ENCODE measurements around the gene CAPSL. TPM values are rescaled to one million over a fixed set of nuclear protein-coding genes. Genes with fewer than 3 reads are reported as not detected.

CAPSL gene
- total and polyA plus RNA-seq, 2 experiments from 2014 or later = 0.66 TPM; not detected in 1

DNA sequence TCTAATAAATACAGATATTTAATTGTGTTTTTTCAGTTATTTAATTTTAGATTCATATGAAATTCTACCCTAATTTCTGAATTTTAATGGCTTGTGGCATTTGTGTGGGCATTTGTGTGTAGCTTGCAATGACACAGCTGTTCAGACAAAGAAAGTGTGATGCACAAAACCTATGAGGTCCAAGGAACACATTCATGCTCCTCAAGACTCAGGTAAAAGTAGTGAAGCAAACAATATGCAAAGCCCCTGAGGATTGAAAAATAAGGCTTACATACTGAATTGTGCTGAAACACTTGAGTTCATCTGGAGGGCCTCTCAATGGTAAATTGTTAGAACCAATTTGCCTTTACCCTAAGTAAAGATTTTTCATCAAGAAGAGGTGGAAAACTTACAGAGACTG lies 53.6 kb downstream of the CAPSL start:
- H3K9me3 ChIP-seq (ENCODE audit: low read depth) = no peaks in the 10 kb centered on the region
- TF ChIP-seq EZH2phosphoT487 (IDR thresholded peaks at IDR 0.05; ENCODE audit: low read depth, severe bottlenecking, unreplicated experiment) = no peak
- TF ChIP-seq, protein P1, sequence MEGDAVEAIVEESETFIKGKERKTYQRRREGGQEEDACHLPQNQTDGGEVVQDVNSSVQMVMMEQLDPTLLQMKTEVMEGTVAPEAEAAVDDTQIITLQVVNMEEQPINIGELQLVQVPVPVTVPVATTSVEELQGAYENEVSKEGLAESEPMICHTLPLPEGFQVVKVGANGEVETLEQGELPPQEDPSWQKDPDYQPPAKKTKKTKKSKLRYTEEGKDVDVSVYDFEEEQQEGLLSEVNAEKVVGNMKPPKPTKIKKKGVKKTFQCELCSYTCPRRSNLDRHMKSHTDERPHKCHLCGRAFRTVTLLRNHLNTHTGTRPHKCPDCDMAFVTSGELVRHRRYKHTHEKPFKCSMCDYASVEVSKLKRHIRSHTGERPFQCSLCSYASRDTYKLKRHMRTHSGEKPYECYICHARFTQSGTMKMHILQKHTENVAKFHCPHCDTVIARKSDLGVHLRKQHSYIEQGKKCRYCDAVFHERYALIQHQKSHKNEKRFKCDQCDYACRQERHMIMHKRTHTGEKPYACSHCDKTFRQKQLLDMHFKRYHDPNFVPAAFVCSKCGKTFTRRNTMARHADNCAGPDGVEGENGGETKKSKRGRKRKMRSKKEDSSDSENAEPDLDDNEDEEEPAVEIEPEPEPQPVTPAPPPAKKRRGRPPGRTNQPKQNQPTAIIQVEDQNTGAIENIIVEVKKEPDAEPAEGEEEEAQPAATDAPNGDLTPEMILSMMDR (IDR thresholded peaks at IDR 0.05; ENCODE audit: poor library complexity) = no peak
- TF ChIP-seq EZH2 (IDR thresholded peaks at IDR 0.05; ENCODE audit: borderline replicate concordance) = no peak
- no peaks in the 10 kb centered on the region for H4K20me1 ChIP-seq (ENCODE audit: insufficient read depth, poor library complexity, severe bottlenecking)
- no peak overlapping the region for H3K4me3 ChIP-seq
- H3K9me2 ChIP-seq (replicated peaks; ENCODE audit: insufficient read depth) = no peaks in the 10 kb centered on the region
- H3K79me2 ChIP-seq = no peaks in the 10 kb centered on the region
- H2AFZ ChIP-seq = no peak overlapping the region
- no peaks in the 10 kb centered on the region for H3K4me1 ChIP-seq (ENCODE audit: insufficient read depth)
- no peak overlapping the region for H3K4me2 ChIP-seq
- no peak for DNase-seq (ENCODE audit: low spot score)
- no peak overlapping the region for H3K27ac ChIP-seq
- no peaks in the 10 kb centered on the region for H3K27me3 ChIP-seq
- no peaks in the 10 kb centered on the region for H3K36me3 ChIP-seq (replicated peaks; ENCODE audit: insufficient read depth, low read depth)

DNA sequence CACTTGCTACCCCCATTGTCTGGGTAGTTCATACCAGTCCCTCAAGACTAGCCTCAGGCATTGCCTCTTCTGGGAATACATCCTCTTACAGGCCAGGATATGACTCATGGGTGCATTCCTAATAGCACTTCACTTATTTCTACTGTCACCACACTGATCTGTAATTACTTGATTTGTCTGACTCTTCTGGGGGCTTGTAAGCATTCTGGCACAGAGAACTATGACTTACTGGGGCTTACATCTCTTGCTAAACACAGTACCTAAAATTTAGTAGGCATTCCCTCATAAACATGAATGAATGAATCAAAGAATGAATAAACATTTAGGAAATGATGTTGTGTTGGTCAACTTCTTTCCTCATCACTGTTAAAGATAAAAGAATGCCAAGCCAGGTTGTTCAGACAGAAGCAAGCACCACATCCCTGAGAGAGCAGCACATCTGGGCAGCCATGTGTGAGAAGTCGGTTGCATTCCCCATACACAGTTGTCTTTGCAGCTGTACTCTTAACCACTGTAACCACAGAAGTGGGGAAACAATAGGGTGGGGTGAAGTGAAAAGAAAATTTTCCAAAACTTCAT lies 54.1 kb downstream of the CAPSL start:
- TF ChIP-seq, protein P1 (IDR thresholded peaks at IDR 0.05; ENCODE audit: poor library complexity) = no peak
- Histone ChIP-seq H3K79me2 (no peaks in the 10 kb centered on the region), H3K4me1 (ENCODE audit: insufficient read depth) (no peaks in the 10 kb centered on the region), H3K9me2 (replicated peaks; ENCODE audit: insufficient read depth) (no peaks in the 10 kb centered on the region), H3K27ac (no peak overlapping the region), H4K20me1 (ENCODE audit: insufficient read depth, poor library complexity, severe bottlenecking) (no peaks in the 10 kb centered on the region), H2AFZ (no peak overlapping the region), H3K36me3 (replicated peaks; ENCODE audit: insufficient read depth, low read depth) (no peaks in the 10 kb centered on the region), H3K9me3 (ENCODE audit: low read depth) (no peaks in the 10 kb centered on the region), H3K4me2 (no peak overlapping the region), H3K27me3 (no peaks in the 10 kb centered on the region), H3K4me3 (no peak overlapping the region)
- 79% methylated on average over 1 of the region's 1 CpG for WGBS (ENCODE audit: low lambda C conversion rate, missing lambda C conversion rate)
- no peak for DNase-seq (ENCODE audit: low spot score)

- Histone ChIP-seq H3K9me2 (replicated peaks; ENCODE audit: insufficient read depth) (no peaks in the 10 kb centered on the region), H3K27ac (no peak overlapping the region), H3K4me3 (no peak overlapping the region), H4K20me1 (ENCODE audit: insufficient read depth, poor library complexity, severe bottlenecking) (no peaks in the 10 kb centered on the region), H3K27me3 (no peaks in the 10 kb centered on the region), H3K4me1 (ENCODE audit: insufficient read depth) (no peaks in the 10 kb centered on the region), H3K79me2 (no peaks in the 10 kb centered on the region), H3K36me3 (replicated peaks; ENCODE audit: insufficient read depth, low read depth) (no peaks in the 10 kb centered on the region), H2AFZ (no peak overlapping the region), H3K4me2 (no peak overlapping the region), H3K9me3 (ENCODE audit: low read depth) (no peaks in the 10 kb centered on the region)
- WGBS (ENCODE audit: low lambda C conversion rate, missing lambda C conversion rate) = 80% methylated on average over 2 of the region's 2 CpGs
- TF ChIP-seq, protein P1 (IDR thresholded peaks at IDR 0.05; ENCODE audit: poor library complexity) = no peak
- TF ChIP-seq EZH2 (IDR thresholded peaks at IDR 0.05; ENCODE audit: borderline replicate concordance) (no peak), EZH2phosphoT487 (IDR thresholded peaks at IDR 0.05; ENCODE audit: low read depth, severe bottlenecking, unreplicated experiment) (no peak)
- DNase-seq (ENCODE audit: low spot score) = no peak
Measured at GRCh38 chr5:35881758-35882157, 56.7 kb downstream of the CAPSL start.

GRCh38 chr5:35880156-35880555 lies 58.3 kb downstream of the CAPSL start:
- H3K27ac ChIP-seq = no peak overlapping the region
- H3K4me1 ChIP-seq (ENCODE audit: insufficient read depth) = no peaks in the 10 kb centered on the region
- no peaks in the 10 kb centered on the region for H3K36me3 ChIP-seq (replicated peaks; ENCODE audit: insufficient read depth, low read depth)
- H3K9me3 ChIP-seq (ENCODE audit: low read depth) = no peaks in the 10 kb centered on the region
- 96% methylated on average over 1 of the region's 1 CpG for WGBS (ENCODE audit: low lambda C conversion rate, missing lambda C conversion rate)
- no peak overlapping the region for H3K4me3 ChIP-seq
- no peaks in the 10 kb centered on the region for H4K20me1 ChIP-seq (ENCODE audit: insufficient read depth, poor library complexity, severe bottlenecking)
- H3K4me2 ChIP-seq = no peak overlapping the region
- H3K27me3 ChIP-seq = no peaks in the 10 kb centered on the region
- TF ChIP-seq EZH2phosphoT487 (IDR thresholded peaks at IDR 0.05; ENCODE audit: low read depth, severe bottlenecking, unreplicated experiment) (no peak), EZH2 (IDR thresholded peaks at IDR 0.05; ENCODE audit: borderline replicate concordance) (no peak)
- TF ChIP-seq, protein P1 (IDR thresholded peaks at IDR 0.05; ENCODE audit: poor library complexity) = no peak
- no peak for DNase-seq (ENCODE audit: low spot score)
- H2AFZ ChIP-seq = no peak overlapping the region
- no peaks in the 10 kb centered on the region for H3K79me2 ChIP-seq
- no peaks in the 10 kb centered on the region for H3K9me2 ChIP-seq (replicated peaks; ENCODE audit: insufficient read depth)
